ENCODE measurements around the gene AVEN. TPM values are rescaled to one million over a fixed set of nuclear protein-coding genes. Genes with fewer than 3 reads are reported as not detected.

The AVEN gene
- total RNA-seq, 6 experiments from 2014 or later: 24.9 to 33.6 (median 27.1) TPM

DNA sequence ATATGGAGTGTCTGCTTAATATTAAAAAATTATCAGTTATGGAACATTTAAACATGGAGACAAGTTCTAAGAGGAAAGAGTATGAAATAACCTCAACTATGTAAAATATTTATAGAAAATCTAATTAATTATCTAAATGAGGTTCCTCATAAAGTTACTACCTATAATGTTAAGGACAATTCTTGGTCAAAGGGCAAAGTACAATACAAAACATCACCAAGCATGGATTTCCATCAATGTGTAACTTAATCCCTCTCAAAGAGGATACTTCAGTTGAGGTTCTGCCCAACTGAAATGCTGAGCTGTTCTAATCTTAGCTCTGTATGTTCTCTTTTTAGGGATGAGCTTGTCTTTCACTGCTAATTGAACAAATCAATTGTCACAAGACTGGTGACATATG lies 126.7 kb downstream of the AVEN start:
- peaks cover 42% of the 10 kb centered on the region for H3K4me1 Mint-ChIP-seq (ENCODE audit: low read depth)
- no peak for DNase-seq
- H3K4me3 Mint-ChIP-seq: no peak overlapping the region
- TF ChIP-seq, protein P1, sequence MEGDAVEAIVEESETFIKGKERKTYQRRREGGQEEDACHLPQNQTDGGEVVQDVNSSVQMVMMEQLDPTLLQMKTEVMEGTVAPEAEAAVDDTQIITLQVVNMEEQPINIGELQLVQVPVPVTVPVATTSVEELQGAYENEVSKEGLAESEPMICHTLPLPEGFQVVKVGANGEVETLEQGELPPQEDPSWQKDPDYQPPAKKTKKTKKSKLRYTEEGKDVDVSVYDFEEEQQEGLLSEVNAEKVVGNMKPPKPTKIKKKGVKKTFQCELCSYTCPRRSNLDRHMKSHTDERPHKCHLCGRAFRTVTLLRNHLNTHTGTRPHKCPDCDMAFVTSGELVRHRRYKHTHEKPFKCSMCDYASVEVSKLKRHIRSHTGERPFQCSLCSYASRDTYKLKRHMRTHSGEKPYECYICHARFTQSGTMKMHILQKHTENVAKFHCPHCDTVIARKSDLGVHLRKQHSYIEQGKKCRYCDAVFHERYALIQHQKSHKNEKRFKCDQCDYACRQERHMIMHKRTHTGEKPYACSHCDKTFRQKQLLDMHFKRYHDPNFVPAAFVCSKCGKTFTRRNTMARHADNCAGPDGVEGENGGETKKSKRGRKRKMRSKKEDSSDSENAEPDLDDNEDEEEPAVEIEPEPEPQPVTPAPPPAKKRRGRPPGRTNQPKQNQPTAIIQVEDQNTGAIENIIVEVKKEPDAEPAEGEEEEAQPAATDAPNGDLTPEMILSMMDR (IDR thresholded peaks at IDR 0.05): no peak
- no peaks in the 10 kb centered on the region for H3K27me3 Mint-ChIP-seq (ENCODE audit: insufficient read depth)
- H3K36me3 Mint-ChIP-seq (ENCODE audit: low read depth): no peaks in the 10 kb centered on the region
- no peak overlapping the region for H3K27ac Mint-ChIP-seq
- H3K9me3 Mint-ChIP-seq: no peaks in the 10 kb centered on the region

DNA sequence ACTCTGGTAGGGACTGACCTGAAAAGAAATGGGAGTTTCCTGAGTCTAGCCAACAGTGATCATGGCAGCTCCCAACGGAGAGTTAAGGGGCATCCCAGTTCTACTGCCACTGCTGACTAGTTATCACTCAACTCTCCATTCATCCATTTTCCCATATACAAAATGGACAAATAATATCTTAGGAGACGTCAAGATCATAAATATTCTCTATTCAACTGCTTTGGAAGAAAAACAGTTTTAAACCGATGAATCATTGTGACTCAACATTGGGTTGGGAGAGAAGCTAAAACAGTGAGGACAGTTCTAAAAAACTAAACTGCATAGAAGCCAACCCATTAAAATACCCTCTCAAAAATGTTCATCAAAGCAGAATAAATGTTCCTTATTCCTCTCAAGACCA lies 128.3 kb downstream of the AVEN start:
- DNase-seq: peak; percentile 54
- TF ChIP-seq, protein P1 (IDR thresholded peaks at IDR 0.05): no peak
- Mint-ChIP-seq H3K9me3 (no peaks in the 10 kb centered on the region), H3K27ac (peak overlapping the region; percentile 65), H3K36me3 (ENCODE audit: low read depth) (no peaks in the 10 kb centered on the region), H3K27me3 (ENCODE audit: insufficient read depth) (no peaks in the 10 kb centered on the region), H3K4me1 (ENCODE audit: low read depth) (peaks cover 46% of the 10 kb centered on the region), H3K4me3 (peak overlapping the region; percentile 5; the same call in 1 of the 2 replicates)

DNA sequence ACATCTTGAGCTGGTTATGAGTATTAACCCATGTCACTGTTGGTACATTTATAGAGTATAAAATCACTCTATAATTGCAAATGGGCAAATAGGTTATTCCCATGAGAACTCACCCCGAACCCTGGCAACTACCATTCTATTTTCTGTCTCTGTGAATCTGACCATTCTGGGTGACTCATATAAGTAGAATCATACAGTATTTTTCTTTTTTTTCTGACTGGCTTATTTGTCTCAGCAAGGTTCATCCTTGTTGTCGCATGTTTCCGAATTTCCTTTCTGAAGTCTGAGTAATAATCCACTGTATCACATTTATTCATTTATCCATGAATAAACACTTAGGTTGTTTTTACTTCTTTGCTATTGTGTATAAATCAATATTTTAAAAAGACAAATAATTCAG lies 130.6 kb downstream of the AVEN start:
- no peaks in the 10 kb centered on the region for H3K36me3 Mint-ChIP-seq (ENCODE audit: low read depth)
- peak overlapping the region; percentile 36 for H3K27ac Mint-ChIP-seq
- peak; percentile 32 for DNase-seq
- peaks cover 46% of the 10 kb centered on the region for H3K4me1 Mint-ChIP-seq (ENCODE audit: low read depth)
- H3K4me3 Mint-ChIP-seq: peak overlapping the region; percentile 51
- no peaks in the 10 kb centered on the region for H3K27me3 Mint-ChIP-seq (ENCODE audit: insufficient read depth)
- no peaks in the 10 kb centered on the region for H3K9me3 Mint-ChIP-seq
- TF ChIP-seq, protein P1 (IDR thresholded peaks at IDR 0.05): no peak

DNA sequence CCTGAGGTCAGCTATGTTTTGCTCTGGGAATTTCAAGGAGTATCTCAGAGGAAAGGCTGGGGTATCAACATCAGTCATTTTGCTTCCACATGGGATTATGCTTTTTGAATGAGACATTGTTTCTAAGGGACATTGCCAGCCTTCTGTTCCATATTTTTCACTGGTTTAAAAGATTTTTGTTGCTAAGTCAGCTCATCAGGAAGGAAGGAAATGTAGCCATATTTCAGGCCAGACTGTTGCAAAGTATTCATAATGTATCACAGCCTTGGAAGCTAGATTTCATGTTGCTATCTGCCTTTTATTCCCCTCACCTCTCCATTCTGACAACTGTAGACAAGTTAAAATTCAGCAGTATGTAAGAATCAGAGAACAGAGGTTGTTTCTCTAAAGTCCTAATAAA lies 131.7 kb downstream of the AVEN start:
- Mint-ChIP-seq H3K4me3 (no peak overlapping the region; the same call in 1 of the 2 replicates), H3K4me1 (ENCODE audit: low read depth) (peaks cover 46% of the 10 kb centered on the region), H3K9me3 (no peaks in the 10 kb centered on the region), H3K36me3 (ENCODE audit: low read depth) (no peaks in the 10 kb centered on the region), H3K27me3 (ENCODE audit: insufficient read depth) (peaks cover 2% of the 10 kb centered on the region; the same call in 1 of the 2 replicates), H3K27ac (peak overlapping the region; percentile 23; the same call in 1 of the 2 replicates)
- no peak for DNase-seq
- TF ChIP-seq, protein P1 (IDR thresholded peaks at IDR 0.05): no peak

DNA sequence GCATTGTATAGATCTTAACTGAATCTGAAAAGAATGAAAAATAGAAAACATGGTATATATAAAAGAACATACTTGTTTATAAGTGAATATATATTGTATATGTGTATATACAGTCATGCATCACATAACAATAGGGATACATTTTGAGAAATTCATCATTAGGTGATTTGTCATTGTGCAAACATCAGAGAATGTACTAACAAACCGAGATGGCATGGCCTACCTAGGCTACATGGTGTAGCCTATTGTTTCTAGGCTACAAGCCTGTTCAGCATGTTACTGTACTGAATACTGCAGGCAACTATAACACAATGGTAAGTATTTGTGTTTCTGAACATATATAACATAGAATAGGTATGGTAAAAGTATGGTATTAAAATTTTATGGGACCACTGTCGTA lies 135.3 kb downstream of the AVEN start:
- Mint-ChIP-seq H3K4me1 (ENCODE audit: low read depth) (peaks cover 21% of the 10 kb centered on the region), H3K27ac (no peak overlapping the region), H3K4me3 (no peak overlapping the region), H3K9me3 (no peaks in the 10 kb centered on the region), H3K27me3 (ENCODE audit: insufficient read depth) (peaks cover 2% of the 10 kb centered on the region; the same call in 1 of the 2 replicates), H3K36me3 (ENCODE audit: low read depth) (no peaks in the 10 kb centered on the region)
- DNase-seq: no peak
- TF ChIP-seq, protein P1 (IDR thresholded peaks at IDR 0.05): no peak

DNA sequence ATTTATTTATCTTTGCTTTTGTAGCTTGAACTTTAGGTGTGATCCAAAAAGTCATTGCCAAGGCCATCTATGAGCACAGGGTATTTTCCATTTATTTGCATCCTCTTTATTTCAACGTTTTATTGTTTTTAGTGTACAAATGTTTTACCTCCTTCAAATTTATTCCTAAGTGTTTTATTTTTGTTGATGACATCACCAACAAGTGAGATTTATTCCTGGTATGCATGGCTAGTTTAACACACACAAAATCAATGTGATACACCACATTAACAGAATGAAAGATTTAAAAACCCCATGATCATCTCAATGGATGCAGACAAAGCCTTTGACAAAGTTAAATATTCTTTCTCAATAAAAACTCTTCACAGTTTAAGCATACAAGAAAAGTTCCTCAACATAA lies 137.0 kb downstream of the AVEN start:
- Mint-ChIP-seq H3K4me3 (no peak overlapping the region), H3K4me1 (ENCODE audit: low read depth) (peaks cover 16% of the 10 kb centered on the region), H3K27ac (no peak overlapping the region), H3K9me3 (no peaks in the 10 kb centered on the region), H3K36me3 (ENCODE audit: low read depth) (no peaks in the 10 kb centered on the region), H3K27me3 (ENCODE audit: insufficient read depth) (peaks cover 2% of the 10 kb centered on the region; the same call in 1 of the 2 replicates)
- TF ChIP-seq, protein P1 (IDR thresholded peaks at IDR 0.05): no peak
- DNase-seq: no peak
